HG02588 (cell line): ENCODE measurements around the gene MAGED1.
"Not testable (repeated sequence)": the region's sequence is repeated elsewhere in the genome, so short reads cannot be mapped to it uniquely, and the experiment has no call there.

Source experiments
- ATAC-seq: cut with Tn5 transposase; IDR thresholded peaks from one replicate; pipeline ENCODE4 v1.9.1; 2021; ENCODE audit warnings: mild to moderate bottlenecking, moderate library complexity; ENCODE audit not compliant: unreplicated experiment

The MAGED1 gene

DNA sequence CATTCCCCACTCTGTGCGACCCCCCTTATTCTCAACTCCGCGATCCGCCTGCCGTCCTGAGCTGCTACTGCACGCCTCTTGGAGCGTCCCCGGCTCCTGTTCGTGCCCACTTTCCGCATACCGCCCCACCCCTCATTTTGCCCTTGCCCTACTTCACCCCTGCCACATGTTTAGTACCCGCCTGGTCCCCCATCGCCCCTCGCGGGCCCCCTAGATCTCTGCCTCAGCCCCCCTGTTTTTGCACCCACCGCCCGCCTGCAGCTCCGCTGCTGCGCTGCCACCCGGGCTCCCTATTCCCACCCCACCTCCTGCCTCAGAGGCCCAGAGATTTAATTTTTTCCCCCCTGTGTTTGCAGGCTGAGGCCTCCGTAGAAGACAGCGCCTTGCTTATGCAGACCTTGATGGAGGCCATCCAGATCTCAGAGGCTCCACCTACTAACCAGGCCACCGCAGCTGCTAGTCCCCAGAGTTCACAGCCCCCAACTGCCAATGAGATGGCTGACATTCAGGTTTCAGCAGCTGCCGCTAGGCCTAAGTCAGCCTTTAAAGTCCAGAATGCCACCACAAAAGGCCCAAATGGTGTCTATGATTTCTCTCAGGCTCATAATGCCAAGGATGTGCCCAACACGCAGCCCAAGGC lies 1.4 kb downstream of the MAGED1 start:
- no peak for ATAC-seq

DNA sequence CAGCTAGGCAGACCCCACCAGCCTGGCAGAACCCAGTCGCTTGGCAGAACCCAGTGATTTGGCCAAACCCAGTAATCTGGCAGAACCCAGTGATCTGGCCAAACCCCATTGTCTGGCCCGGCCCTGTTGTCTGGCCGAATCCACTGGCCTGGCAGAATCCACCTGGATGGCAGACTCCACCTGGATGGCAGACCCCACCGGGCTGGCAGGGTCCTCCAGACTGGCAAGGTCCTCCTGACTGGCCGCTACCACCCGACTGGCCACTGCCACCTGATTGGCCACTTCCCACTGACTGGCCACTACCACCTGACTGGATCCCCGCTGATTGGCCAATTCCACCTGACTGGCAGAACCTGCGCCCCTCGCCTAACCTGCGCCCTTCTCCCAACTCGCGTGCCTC lies 3.2 kb downstream of the MAGED1 start:
- no peak for ATAC-seq

DNA sequence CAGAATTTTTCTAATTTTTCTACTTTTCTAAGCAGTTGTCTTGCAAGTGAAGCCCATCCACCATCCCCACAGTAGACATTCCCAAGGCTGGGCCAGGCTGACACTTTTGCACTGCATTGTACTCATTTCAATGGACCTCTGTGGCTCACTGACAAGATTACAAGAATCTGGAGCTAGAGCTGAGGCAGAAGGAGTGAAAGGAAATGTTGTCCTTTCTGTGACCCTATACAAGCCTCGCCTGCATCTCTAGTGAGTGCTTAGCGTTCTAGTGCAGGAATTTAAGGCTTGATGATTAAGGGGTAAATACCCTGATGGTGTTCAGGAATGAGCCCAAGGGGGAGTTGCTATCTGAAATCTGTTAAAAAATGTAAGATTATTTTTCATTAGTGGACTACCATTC lies 6.3 kb downstream of the MAGED1 start:
- no peak for ATAC-seq

DNA sequence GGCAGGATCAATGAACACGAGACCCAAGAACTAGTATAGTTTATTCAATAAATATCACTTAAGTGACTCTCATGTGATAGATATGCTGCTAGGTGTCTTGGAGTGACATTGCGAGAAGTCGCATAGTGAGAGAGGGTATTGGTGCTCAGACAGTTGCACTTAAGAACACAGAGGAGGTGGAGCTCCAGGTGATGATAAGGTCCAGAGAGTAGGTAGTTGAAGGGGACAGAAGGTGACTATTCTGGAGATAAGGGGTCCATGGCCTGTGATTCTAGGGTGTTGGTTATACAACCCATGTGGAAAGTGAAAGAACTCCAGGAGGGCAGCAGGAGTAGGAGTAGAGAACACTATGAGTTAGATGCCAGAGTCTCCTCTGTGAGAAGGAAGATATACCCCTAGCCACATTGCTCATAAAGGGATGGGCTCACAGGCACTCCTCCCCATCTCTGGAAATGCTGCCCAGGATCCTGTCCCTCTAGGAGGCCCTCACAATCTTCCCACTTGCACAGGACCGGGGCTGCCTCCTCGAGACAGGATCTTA lies 9.2 kb downstream of the MAGED1 start:
- no peak for ATAC-seq

DNA sequence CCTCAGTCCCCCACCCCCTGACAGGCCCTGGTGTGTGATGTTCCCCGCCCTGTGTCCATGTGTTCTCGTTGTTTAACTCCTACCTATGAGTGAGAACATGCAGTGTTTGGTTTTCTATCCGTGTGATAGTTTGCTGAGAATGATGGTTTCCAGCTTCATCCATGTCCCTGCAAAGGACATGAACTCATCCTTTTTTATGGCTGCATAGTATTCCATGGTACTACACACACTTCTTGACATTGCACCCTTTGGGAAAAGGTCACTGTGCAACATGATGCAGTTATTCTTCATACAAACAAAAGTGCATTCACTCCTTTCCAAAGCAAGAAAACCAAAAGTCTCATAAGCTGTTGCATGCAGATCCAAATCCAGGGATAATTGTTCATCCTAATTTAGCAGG lies 11.7 kb downstream of the MAGED1 start:
- not testable (repeated sequence) for ATAC-seq

DNA sequence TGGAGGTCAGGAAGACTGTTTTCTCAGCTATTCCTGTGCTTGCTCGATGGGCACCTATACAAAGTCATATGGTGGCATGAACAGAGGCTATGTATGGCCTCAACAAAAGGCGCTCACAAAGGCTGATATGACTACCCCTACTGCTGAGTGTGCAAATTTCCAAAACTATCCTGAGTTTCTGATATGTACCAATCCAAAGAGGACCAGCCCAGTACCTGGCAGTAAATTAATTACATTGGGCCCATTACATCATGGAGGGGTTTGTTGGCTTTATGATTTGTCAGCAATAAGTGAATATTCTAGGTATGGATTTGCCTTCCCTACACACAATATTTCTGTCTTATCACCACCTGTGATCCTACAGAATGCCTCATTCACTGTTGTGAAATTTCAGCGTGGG lies 12.3 kb downstream of the MAGED1 start:
- ATAC-seq = no peak

DNA sequence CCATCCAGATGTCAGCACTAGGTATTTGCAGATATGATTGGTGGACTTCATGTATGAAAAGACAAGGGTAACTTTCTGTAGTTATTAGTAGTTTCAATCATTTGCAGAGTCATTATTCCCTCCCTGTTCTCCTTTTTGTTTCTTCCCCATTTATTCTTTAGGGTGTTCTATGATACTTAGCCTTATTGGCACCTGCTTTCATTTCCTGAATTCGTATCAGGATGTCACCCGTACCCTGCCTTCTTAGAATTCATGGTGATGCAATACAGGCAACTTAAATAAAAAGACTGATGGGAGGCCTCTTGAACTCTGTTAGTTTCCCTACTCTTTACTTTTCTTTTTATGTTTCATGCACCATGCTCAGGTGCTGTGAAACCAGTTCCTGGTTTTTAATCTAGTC lies 24.2 kb downstream of the MAGED1 start:
- ATAC-seq = no peak

DNA sequence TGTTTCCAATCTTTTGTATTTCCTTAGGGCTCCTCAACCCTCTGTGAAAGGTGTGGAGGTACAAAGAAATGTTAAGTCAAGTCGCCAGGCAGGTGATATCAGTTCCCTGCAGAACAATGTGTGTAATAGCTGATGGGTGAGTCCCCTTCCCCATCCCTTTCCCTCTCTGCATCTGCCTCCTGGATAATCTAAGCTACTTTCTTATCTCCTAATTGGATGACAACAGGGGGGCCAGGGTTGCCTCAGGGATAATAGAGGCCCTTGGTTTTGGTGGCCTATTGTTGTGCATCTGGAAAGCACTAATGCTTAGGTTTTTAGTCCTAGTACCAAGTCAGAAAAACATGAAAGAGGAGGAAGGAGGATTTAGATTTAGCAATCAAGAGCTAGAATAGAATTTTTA lies 29.1 kb downstream of the MAGED1 start:
- no peak for ATAC-seq

DNA sequence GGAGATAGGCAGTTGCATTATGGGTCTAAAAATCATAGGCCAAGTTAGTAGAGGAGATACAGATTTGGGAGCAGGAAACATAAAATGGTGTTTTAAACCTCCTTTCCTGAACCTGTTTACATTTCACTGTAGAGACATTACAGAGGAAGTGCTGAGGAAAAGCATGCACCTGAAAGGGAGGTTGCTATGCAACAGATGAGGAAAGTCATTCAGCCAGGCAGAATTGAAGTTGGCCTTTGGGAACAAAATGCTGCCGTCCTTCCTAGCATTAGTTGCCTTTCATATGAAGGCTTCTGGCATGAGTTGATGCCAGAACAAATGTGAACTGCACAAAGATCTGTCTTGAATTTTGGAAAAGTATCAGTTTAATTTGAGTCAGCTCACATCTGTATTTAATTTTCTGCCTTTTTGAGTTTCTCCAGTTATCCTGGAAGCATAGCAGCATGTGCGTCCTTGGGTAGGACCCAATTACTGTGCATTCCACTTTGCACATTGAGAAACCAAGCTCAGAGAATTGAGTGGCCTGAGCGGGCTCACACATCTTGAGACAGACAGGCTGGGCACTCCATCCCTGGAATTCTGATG lies 38.2 kb downstream of the MAGED1 start:
- no peak for ATAC-seq
